Trophoblast cell (in vitro differentiated cells and primary cell): Measurements from ENCODE around the gene FMO4.
"Not testable (repeated sequence)": the region's sequence is repeated elsewhere in the genome, so short reads cannot be mapped to it uniquely, and the experiment has no call there.

Experiments
- DNase-seq, 2 donors: peaks; one replicate each; pipeline ENCODE4 v3.0.0-alpha.2; 2016
- H2AFZ ChIP-seq: 2 replicates; pipeline ENCODE4 v1.6.1; 2013; ENCODE audit warnings: low read length, moderate library complexity, mild to moderate bottlenecking; ENCODE audit not compliant: insufficient read depth, poor library complexity
- H2AK5ac ChIP-seq: 2 replicates; pipeline ENCODE4 v1.6.1; 2013; ENCODE audit warnings: mild to moderate bottlenecking, low read length
- H2BK120ac ChIP-seq: 2 replicates; pipeline ENCODE4 v1.6.1; 2013; ENCODE audit warnings: low read length, mild to moderate bottlenecking, moderate library complexity; ENCODE audit not compliant: insufficient read depth, poor library complexity
- H2BK12ac ChIP-seq: 2 replicates; pipeline ENCODE4 v1.6.1; 2013; ENCODE audit warnings: mild to moderate bottlenecking, low read length, moderate library complexity
- H2BK5ac ChIP-seq: 2 replicates; pipeline ENCODE4 v1.6.1; 2013; ENCODE audit warnings: low read length, low read depth, moderate library complexity, mild to moderate bottlenecking; ENCODE audit not compliant: poor library complexity
- H3K14ac ChIP-seq: 2 replicates; pipeline ENCODE4 v1.6.1; 2013; ENCODE audit warnings: mild to moderate bottlenecking, low read length
- H3K18ac ChIP-seq: 2 replicates; pipeline ENCODE4 v1.6.1; 2013; ENCODE audit warnings: mild to moderate bottlenecking, low read length
- H3K23ac ChIP-seq: 2 replicates; pipeline ENCODE4 v1.6.1; 2013; ENCODE audit warnings: low read length
- H3K27ac ChIP-seq: 2 replicates; pipeline ENCODE4 v1.5.1; 2013; ENCODE audit warnings: low read depth, mild to moderate bottlenecking, inconsistent platforms, low read length, moderate library complexity
- H3K27me3 ChIP-seq: 2 replicates; pipeline ENCODE4 v1.6.1; 2013; ENCODE audit warnings: inconsistent platforms, mild to moderate bottlenecking, low read length, moderate library complexity; ENCODE audit not compliant: insufficient read depth
- H3K36me3 ChIP-seq, 2 experiments: 1 replicate in 1 of 2; 2 replicates in 1 of 2; pipeline ENCODE4 v1.6.1; 2013; ENCODE audit warnings: low read length in 2 of 2, mild to moderate bottlenecking in 2 of 2, moderate library complexity in 1 of 2; ENCODE audit not compliant: insufficient read depth in 2 of 2, control insufficient read depth in 1 of 2
- H3K4ac ChIP-seq: 2 replicates; pipeline ENCODE4 v1.6.1; 2013; ENCODE audit warnings: low read depth, mild to moderate bottlenecking, low read length, moderate library complexity
- H3K4me1 ChIP-seq, 2 experiments: 1 replicate in 1 of 2; 2 replicates in 1 of 2; pipeline ENCODE4 v1.6.1; 2013; ENCODE audit warnings: low read length in 2 of 2, mild to moderate bottlenecking in 2 of 2, moderate library complexity in 1 of 2; ENCODE audit not compliant: insufficient read depth in 2 of 2, control insufficient read depth in 1 of 2
- H3K4me2 ChIP-seq: 2 replicates; pipeline ENCODE4 v1.6.1; 2013; ENCODE audit warnings: inconsistent platforms, mild to moderate bottlenecking, low read length, moderate library complexity
- H3K4me3 ChIP-seq: 2 replicates; pipeline ENCODE4 v1.5.1; 2013; ENCODE audit warnings: mild to moderate bottlenecking, low read depth, low read length, inconsistent platforms
- H3K79me1 ChIP-seq: one replicate; pipeline ENCODE4 v1.6.1; 2013; ENCODE audit warnings: low read length
- H3K79me2 ChIP-seq: 2 replicates; pipeline ENCODE4 v1.6.1; 2013; ENCODE audit warnings: low read length, mild to moderate bottlenecking; ENCODE audit not compliant: control insufficient read depth, insufficient read depth, poor library complexity
- H3K9ac ChIP-seq: 2 replicates; pipeline ENCODE4 v1.6.1; 2013; ENCODE audit warnings: mild to moderate bottlenecking, low read length
- H3K9me3 ChIP-seq: 2 replicates; pipeline ENCODE4 v1.6.1; 2013; ENCODE audit warnings: low read depth, mild to moderate bottlenecking, control low read depth, inconsistent platforms, low read length; ENCODE audit not compliant: insufficient read depth
- H4K12ac ChIP-seq: 2 replicates; pipeline ENCODE4 v1.6.1; 2013; ENCODE audit warnings: low read depth, mild to moderate bottlenecking, low read length, moderate library complexity
- H4K8ac ChIP-seq: 2 replicates; pipeline ENCODE4 v1.6.1; 2013; ENCODE audit warnings: low read depth, mild to moderate bottlenecking, low read length, moderate library complexity
- H4K91ac ChIP-seq: one replicate; pipeline ENCODE4 v1.6.1; 2013; ENCODE audit warnings: low read depth, mild to moderate bottlenecking, low read length, moderate library complexity
- WGBS: extraction: QIAGEN DNeasy Blood & Tissue Kit; methylation state at CpG from one replicate; pipeline ENCODE4 v1.1.7; 2013; ENCODE audit warnings: missing lambda C conversion rate; ENCODE audit not compliant: insufficient read length, insufficient coverage; ENCODE audit errors: extremely low coverage; 5-methylcytosine and 5-hydroxymethylcytosine counted together

The FMO4 gene

DNA sequence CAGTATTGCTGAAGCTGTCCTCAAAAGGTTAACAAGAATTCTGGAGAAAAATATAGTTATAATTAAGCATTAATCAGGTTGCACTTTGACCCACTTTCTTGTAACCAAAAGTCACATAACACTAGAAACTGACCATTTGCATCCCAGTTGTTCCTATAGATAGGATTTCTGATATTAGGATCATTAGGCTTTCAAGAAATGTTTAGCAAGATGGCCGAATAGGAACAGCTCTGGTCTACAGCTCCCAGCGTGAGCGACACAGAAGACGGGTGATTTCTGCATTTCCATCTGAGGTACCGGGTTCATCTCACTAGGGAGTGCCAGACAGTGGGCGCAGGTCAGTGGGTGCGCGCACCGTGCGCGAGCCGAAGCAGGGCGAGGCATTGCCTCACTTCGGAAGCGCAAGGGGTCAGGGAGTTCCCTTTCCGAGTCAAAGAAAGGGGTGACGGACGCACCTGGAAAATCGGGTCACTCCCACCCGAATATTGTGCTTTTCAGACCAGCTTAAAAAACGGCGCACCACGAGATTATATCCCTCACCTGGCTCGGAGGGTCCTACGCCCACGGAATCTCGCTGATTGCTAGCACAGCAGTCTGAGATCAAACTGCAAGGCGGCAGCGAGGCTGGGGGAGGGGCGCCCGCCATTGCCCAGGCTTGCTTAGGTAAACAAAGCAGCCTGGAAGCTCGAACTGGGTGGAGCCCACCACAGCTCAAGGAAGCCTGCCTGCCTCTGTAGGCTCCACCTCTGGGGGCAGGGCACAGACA, 59.6 kb downstream of the FMO4 start:
- not testable (repeated sequence) for H3K36me3 ChIP-seq, H3K18ac ChIP-seq, H3K23ac ChIP-seq, H3K9me3 ChIP-seq, H2AFZ ChIP-seq, H3K14ac ChIP-seq, H4K91ac ChIP-seq, H2AK5ac ChIP-seq, H3K27ac ChIP-seq, H3K4me1 ChIP-seq, H3K79me1 ChIP-seq, H3K79me2 ChIP-seq, H3K9ac ChIP-seq, DNase-seq, H4K12ac ChIP-seq, H2BK12ac ChIP-seq, H3K4ac ChIP-seq, H2BK120ac ChIP-seq, H2BK5ac ChIP-seq, H3K4me2 ChIP-seq, H4K8ac ChIP-seq, H3K4me3 ChIP-seq, H3K27me3 ChIP-seq
- WGBS = no CpG with 5 or more reads among the region's 32 CpGs

DNA sequence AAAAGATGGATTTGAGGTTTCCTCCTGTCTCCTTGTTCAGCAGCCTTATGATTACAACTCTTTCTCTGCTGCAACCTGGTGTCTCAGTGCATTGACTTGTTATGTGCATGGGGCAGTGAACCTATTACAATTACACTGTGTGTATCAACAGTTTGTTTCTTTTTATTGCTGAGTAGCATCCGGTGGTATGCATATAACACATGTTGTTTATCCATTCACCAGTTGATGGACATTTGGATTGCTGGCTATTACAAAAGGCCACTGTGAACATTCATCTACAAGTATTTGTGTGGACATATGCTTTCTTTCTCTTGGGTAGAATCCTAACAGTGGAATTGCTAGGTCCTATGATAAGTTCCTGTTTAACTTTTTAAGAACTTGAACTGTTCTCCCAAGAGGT, 65.9 kb downstream of the FMO4 start:
- no peak overlapping the region for H3K27ac ChIP-seq
- WGBS = no CpG with 5 or more reads among the region's 1 CpG
- H3K14ac ChIP-seq = no peak overlapping the region
- no peak overlapping the region for H3K4ac ChIP-seq
- H3K79me1 ChIP-seq = no peaks in the 10 kb centered on the region
- no peak overlapping the region for H4K12ac ChIP-seq
- no peak overlapping the region for H3K4me3 ChIP-seq
- no peaks in the 10 kb centered on the region for H3K79me2 ChIP-seq
- no peaks in the 10 kb centered on the region for H3K36me3 ChIP-seq
- H3K4me1 ChIP-seq = no peaks in the 10 kb centered on the region
- H2BK120ac ChIP-seq = no peak overlapping the region
- H3K27me3 ChIP-seq = no peaks in the 10 kb centered on the region
- H2BK12ac ChIP-seq = no peak overlapping the region
- H4K91ac ChIP-seq = no peak overlapping the region
- no peak overlapping the region for H2BK5ac ChIP-seq
- H3K9ac ChIP-seq = no peak overlapping the region
- no peak overlapping the region for H3K4me2 ChIP-seq
- no peak overlapping the region for H3K18ac ChIP-seq
- H3K23ac ChIP-seq = no peak overlapping the region
- no peak overlapping the region for H4K8ac ChIP-seq
- no peak overlapping the region for H2AFZ ChIP-seq
- no peak for DNase-seq
- peaks cover 8% of the 10 kb centered on the region for H3K9me3 ChIP-seq
- H2AK5ac ChIP-seq = no peak overlapping the region

- DNase-seq = no peak
Measured at GRCh38 chr1:171381866-171382210, 67.9 kb downstream of the FMO4 start.

DNA sequence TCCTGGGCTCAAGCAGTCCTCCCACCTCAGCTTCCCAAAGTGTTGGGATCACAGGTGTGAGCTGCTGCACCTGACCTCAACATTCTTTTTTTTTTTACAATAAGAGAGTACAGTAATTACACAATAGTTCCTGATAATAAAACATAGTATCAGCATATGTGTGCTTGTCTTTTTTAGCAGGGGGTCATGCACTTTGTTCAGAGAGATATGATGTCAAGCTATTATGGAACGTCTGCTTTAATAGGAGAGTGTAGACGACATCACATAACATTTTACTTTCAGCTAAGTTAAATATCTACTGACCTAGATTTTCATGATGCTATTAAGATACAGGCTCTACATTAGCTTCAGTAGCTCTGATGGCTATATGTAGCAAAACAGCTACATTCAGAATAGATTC, 70.5 kb downstream of the FMO4 start:
- Histone ChIP-seq H2BK12ac (no peak overlapping the region), H3K36me3 (no peaks in the 10 kb centered on the region), H3K4me3 (no peak overlapping the region), H3K23ac (no peak overlapping the region), H3K18ac (no peak overlapping the region), H3K27ac (no peak overlapping the region), H3K79me2 (no peaks in the 10 kb centered on the region), H2AK5ac (no peak overlapping the region), H3K9me3 (peaks cover 8% of the 10 kb centered on the region), H4K8ac (no peak overlapping the region), H4K12ac (no peak overlapping the region), H2AFZ (no peak overlapping the region), H2BK120ac (no peak overlapping the region), H3K4me2 (no peak overlapping the region), H2BK5ac (no peak overlapping the region), H3K27me3 (no peaks in the 10 kb centered on the region), H3K79me1 (no peaks in the 10 kb centered on the region), H3K4me1 (no peaks in the 10 kb centered on the region), H3K14ac (no peak overlapping the region), H4K91ac (no peak overlapping the region), H3K4ac (no peak overlapping the region), H3K9ac (no peak overlapping the region)
- no CpG with 5 or more reads among the region's 2 CpGs for whole genome bisulfite sequencing
- no peak for DNase-seq

More at GRCh38 chr1:171381866-171382210, 67.9 kb downstream of the FMO4 start:
- Histone ChIP-seq H3K4ac (no peak overlapping the region), H3K23ac (no peak overlapping the region), H2BK120ac (no peak overlapping the region), H3K27ac (no peak overlapping the region), H3K4me1 (no peaks in the 10 kb centered on the region), H2AFZ (no peak overlapping the region), H4K91ac (no peak overlapping the region), H3K36me3 (no peaks in the 10 kb centered on the region), H2BK5ac (no peak overlapping the region), H2BK12ac (no peak overlapping the region), H3K79me1 (no peaks in the 10 kb centered on the region), H4K12ac (no peak overlapping the region), H3K9ac (no peak overlapping the region), H3K4me2 (no peak overlapping the region), H3K14ac (no peak overlapping the region), H2AK5ac (no peak overlapping the region), H3K4me3 (no peak overlapping the region), H3K27me3 (no peaks in the 10 kb centered on the region), H3K79me2 (no peaks in the 10 kb centered on the region), H4K8ac (no peak overlapping the region), H3K9me3 (peaks cover 8% of the 10 kb centered on the region), H3K18ac (no peak overlapping the region)
- no CpG with 5 or more reads among the region's 11 CpGs for WGBS
